GM21381 (cell line): ENCODE measurements around the gene UHRF1.
A peak's percentile ranks its signal among the peaks of the same experiment; 100 is the strongest.
"Not testable (repeated sequence)": the region's sequence is repeated elsewhere in the genome, so short reads cannot be mapped to it uniquely, and the experiment has no call there.

Source experiments
- ATAC-seq: cut with Tn5 transposase; IDR thresholded peaks from one replicate; pipeline ENCODE4 v1.9.1; 2021; ENCODE audit warnings: mild to moderate bottlenecking, moderate library complexity; ENCODE audit not compliant: unreplicated experiment

Gene UHRF1

DNA sequence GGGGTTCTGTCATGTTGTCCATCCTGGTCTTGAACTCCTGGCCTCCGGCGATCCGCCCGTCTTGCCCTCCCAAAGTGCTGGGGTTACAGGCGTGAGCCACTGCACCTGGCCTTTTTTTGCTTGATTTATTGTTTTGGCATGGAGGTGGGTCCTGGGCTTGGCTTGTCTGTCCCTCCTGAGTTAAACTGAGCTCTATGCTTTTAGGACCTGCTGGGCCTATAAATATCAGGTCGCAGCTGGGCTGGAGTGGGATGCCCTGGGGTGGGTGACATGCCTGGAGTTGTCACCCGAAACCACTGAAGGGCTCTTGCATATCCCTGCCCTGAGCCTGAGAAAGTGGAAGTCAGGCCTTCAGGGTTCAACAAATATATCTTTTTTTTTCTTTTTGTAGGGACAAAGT, 12.2 kb upstream of the UHRF1 start:
- ATAC-seq, result no peak

DNA sequence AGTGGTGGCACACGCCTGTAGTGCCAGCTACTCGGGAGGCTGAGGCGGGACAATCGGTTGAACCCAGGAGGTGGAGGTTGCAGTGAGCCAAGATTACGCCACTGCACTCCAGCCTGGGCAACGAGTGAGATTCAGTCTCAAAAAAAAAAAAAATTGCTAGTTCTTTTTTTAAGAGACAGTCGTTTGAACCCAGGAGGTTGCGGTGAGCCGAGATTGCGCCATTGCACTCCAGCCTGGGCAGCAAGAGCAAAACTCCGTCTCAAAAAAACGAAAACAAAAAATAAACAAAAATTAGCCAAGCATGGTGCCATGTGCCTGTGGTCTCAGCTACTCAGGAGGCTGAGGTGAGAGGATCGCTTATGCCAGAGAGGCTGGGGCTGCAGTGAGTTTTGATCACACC, 8.4 kb upstream of the UHRF1 start:
- not testable (repeated sequence) for ATAC-seq

DNA sequence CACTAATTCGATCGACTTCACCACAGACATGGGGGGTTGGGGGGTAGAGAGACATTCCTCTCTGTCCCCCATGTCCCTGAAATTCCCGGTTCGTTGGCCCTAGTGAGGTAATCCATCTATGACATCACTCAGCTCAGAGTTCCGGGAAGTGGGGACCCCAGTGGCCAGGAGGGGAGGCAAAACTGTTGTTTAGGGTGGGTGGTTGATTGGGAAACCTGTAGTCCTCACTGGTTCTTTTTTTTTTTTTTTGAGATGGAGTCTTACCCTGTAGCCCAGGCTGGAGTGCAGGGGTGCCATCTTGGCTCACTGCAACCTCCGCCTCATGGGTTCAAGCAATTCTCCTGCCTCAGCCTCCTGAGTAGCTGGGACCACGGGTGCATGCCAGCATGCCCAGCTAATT, 6.5 kb upstream of the UHRF1 start, which contains the start of gene ARRDC5:
TSS of gene ARRDC5 (minus strand) at position 101 of the 400 bp plus-strand sequence. CDS start at position 30, 71 bp downstream.
- ATAC-seq, result no peak

DNA sequence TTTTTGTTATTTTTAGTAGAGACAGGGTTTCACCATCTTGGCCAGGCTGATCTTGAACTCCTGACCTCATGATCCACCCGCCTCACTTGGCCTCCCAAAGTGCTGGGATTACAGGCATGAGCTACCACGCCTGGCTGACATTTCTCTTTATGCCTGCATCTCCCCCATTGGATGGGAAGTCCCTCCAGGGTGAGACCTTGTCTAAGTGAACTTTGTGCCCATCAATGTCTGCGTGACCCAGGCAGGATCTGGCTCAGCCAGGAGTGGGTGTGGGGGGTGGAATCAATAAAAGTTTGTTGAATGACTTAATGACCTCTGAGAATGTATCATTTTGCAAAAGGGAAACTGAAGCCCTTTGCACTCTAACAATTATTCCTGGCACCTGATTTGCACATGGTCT, 4.8 kb upstream of the UHRF1 start:
- ATAC-seq, result no peak

DNA sequence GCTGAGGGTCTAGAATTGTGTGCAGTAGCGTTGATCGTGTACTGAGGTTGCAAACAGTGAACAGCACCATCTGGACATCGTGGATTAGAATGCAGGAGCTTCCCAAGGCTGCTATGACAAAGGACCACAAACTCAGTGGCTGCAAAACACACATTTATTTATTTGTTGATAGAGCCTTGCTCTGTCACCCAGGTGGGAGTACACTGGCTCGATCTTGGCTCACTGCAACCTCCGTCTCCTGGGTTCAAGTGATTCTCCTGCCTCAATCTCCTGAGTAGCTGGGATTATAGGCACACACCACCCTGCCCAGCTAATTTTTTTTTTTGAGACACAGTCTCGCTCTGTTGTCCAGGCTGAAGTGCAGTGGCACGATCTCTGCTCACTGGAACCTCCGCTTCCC, 2.3 kb upstream of the UHRF1 start:
- ATAC-seq, result no peak

DNA sequence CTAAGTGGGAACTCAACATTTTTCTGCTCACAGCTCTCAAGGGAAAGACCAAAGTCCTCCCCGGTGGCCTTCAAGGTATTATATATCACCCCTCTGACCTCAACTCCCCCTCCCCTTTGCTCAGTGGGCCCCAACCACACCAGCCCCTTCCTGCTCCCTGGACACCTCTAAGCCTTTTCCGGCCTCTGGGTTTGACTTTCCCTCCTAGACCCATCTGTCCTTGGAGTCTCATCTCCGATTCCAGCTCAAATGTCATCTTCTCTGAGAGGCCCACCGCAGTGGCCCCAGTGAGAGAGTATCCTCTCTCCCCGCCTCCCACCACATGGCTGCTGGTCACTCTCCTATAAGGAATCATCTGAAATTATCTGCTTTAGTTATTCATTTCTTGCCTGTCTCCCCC, 941 bp upstream of the UHRF1 start:
- ATAC-seq, result no peak

DNA sequence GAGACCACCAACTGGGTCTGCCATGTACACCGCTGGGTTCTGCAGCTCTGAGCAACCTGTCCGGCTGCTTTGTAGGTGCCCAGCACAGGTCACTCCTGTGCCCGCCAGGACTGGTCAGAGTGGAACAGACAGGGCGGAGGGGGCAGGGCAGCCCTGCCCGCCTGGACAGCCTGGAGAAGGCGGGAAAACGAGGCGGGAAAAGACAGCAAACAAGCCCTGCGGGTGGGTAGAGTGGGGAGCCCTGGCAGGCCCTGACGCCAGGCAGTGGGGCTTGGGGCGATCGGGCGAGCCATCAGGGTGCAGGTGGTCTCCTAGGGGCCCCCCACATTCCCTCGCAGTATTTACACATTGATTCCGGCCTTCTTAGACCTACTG, 533 bp upstream of the UHRF1 start:
- no peak for ATAC-seq

DNA sequence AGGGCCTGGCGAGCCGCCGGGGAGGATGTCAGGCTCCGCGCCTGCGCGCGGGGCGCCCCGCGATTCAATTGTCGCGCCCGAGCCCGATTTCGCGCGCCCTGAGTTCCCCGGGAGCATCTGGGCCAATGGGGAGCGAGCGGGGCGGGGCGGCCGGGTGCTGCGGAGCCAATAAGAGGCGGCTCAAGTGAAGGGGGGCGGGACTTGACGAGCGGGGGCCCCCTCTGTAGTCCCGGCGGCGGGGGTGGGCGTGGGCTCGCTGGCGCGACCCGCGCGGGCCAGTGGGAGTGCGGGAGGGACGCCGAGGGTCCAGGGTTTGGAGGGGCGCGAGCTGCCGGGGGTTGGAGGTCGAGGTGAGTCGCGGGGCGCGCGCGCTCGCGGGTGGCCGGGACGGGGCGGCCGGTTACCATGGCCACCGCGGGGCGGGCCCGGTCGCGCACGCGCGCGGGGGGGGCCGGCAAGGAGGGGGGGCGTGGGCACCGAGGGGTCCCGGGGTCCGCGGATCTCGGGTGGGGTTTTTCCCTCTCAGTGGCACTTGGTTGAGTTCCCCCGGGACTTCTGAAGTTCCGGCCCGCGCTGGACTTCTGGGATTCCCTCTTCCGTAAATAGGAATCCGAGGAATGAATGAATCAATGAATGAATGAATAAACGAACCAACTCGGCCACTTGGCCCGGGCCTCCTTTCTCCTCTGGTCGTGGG, 744 bp downstream of the UHRF1 start:
- peak; percentile 69 for ATAC-seq

DNA sequence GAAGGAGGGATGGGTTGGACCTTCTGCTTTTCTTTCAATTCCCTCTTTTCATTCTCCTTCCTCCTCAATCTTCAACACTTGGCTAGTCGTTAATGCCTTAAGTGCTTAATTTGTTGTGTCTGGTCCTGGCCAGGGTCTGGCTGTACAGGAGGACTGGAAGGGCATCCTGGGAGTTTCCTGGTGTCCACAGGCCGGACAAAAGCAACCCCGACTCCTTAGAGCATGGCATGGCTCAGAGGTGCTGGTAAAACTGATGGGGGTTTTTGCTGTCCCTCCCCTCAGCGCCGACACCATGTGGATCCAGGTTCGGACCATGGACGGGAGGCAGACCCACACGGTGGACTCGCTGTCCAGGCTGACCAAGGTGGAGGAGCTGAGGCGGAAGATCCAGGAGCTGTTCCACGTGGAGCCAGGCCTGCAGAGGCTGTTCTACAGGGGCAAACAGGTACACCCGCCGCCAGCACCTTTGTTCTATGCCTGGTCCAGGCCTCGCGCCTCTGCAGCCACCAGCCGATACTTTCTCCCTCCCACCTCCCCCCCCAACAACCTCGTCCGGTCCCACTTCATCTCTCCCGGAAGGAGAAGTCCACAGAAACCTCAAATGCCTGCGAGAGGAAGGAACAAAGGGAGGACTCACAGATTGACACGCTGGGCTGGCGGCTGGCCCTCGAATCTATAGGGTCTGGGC, 1.4 kb downstream of the UHRF1 start:
- ATAC-seq, result no peak

DNA sequence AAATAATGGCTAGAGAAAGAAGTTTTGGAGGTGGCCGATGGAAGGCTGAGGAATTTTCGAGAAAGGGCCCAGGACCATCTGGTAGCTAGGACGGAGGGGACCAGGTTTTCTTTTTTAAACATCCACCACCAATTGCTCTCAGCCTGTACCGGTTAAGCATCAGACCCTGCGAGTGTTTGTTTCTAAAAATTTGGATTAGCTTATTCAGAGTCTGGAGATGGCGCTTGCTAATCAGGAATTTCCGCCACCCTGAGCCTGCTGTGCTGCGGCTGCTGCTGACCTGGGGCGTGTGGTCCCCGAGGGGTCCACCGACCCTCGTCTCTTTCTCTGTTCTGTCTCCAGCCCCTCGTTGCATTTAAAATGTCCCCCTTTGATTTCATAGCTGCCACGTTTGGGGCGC, 2.0 kb downstream of the UHRF1 start:
- no peak for ATAC-seq

DNA sequence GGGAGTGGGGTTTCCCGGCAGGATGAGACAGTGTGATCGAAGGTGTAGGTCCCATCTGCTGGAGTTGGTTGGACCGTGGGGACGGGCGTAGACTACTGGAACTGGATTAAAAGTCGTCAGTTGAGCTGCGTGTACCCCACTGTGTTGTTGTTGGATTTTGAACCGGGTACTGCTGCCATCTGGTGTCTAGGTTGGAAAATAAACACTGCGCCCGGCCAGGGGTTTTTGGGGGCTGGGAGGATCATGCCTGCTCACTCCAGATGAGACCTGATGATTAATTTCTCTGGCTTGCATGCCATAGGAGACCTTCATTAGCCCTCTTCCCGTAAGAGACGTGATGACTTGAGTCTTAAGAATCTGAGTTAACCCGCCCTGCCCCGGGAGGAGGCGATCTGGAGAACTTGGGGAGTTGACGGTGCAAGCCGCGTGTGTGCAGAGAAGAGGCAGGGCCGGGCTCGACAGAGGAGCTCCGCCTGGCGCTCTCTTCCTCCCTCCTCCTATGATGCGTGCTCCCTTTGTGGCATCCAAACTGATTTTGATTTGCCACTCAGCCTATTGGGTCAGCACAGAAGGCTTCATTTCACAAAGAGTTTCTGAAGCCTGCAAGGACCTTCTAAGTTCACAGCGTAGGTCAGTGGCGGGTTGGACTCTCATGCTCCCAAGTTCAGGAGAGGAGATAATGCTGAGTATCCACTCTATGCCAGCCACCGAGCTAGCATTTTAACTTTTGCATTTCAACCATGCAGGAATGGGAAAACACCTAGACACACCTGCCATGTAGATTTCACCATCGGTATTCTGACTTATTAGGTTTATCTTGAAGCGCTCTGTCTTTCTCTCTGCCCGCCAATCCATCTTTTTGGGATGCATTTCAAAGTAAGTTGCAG, 2.7 kb downstream of the UHRF1 start:
- no peak for ATAC-seq

DNA sequence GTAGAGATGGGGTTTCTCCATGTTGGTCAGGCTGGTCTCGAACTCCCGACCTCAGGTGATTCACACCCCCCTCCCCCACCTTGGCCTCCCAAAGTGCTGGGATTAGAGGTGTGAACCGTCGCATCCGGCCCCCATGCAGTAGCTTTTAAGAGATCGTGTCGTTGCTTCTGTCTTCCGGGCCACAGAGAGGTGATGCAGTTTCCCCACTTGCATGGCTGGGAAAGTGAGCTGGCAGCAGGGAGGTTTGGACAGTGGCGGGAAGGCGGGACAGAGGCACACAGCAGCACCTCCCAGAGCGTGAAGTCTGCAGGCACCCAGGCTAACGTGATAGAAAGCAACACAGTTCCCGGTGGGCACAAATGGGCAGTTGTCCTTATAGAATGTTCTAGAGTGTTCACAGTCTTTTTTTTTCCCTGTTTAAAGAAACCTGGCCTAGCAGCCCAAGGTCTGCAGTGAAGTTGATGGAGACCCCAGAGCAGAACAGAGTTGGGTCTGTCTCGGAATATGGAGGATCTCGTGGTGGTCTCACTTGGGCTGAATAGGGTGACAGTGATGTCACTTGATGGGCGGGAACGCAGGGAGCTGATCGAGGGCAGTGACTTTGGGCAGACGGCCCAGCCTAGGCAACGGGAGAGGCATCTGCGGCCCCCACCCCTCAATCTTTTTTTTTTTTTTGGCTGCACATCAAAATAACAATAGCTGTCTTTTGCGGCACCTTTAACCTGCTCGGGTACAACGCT, 4.9 kb downstream of the UHRF1 start:
- ATAC-seq, result no peak

DNA sequence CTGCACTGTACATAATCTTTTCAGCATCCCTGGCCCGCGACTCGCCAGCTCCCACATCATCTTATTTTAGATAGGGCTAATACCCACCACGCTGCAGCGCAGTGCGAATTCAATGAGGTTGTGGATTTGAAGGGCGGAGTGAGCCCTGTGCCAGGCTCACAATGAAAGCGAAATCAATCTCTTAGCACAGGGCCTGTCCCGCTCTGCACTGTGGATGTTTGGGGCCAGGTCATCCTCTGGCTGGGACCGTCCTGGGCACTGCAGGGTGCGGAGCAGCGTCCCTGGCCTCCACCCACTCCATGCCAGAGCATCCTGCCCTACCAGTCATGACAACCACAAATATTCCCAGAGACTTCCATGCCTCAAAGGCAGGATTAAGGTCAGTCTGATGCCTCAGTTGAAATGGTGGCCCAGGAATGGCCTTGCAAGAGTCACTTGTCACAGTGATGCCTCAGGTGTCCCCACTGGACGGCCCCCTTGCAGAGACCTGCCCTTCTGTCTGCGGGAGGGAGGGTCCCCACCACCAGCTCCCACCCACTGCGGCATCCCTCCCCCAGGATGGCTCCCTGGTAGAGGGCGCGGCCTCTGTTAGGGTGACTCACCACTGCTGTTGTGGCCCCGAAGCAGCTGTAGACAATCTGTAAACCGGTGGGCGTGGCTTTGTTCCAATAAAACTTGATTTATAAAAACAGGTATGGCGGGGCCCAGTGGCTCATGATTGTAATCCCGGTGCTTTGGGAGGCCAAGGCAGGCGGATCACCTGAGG, 5.6 kb downstream of the UHRF1 start:
- no peak for ATAC-seq

DNA sequence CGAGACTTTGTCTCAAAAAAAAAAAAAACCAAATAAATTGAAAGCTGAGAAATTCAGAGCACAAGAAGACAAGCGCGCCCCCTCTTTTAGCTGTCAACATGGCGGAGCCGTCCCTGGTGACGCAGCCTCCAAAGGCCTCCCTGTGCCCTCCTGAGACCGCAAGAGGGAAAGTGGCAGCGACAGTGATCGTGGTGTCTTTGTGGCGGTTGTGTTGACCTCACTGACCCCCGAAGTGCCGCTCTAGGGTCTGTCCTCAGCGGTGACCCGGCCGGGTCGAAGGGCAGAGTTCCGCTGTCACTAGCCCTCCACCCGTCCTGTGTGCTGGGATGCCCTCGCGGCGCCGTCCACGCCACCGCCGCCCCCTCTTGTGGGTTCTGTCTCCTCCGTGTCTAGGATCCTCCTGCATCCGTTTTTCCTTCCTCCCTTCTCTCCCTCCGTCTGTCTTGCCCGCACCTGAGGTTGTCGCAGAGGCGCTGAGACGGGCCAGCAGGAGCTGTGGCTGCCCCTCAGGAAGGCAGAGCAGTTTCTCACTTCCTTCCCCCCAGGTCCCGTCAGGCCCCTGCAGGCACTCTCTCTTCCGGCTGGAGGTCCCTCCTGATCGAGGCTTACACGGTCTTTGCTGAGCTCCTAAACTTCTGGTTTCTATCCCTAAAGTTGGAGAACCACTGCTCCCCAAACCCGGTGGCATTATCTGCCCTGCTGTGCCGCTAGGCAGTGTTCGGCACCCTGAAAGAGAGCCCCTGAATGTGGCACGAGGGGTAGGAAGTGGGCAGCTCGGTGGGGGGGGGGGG, 7.2 kb downstream of the UHRF1 start:
- ATAC-seq, result no peak

DNA sequence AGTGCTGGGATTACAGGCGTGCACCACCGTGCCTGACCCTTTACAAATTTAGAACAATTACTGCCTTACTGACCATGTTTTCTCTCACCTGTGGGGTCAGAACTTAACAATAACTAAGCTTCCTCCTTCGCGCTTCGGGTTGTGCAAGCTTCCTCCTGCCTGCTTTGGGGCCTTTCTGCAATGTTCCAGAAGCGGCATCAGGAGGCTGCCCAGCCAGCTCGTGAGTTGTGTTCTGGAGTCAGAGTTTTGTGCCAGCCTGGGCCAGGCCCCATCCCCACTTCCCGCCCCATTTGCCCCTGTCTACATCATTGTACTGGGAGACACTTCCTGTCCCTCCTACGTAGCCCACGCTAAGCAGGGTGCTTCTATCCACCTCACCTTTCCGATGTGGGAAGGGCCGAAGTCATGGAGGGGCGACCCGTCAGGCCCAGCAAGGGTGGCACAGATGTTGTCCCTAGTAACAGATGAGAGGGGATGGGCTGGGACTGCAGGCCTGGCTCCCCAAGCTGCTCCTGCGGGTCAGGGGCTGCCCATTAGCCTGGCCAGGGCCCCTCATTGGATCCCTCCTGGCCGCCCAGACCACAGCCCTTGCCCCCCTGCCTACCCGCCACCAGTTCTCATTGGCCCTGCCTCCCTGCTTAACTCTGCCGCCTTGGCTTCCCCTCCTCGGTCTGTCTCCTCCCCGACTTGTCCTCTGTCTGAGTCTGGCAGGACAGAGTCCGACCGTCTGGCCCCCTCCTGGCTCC, 13.4 kb downstream of the UHRF1 start:
- ATAC-seq, result no peak

DNA sequence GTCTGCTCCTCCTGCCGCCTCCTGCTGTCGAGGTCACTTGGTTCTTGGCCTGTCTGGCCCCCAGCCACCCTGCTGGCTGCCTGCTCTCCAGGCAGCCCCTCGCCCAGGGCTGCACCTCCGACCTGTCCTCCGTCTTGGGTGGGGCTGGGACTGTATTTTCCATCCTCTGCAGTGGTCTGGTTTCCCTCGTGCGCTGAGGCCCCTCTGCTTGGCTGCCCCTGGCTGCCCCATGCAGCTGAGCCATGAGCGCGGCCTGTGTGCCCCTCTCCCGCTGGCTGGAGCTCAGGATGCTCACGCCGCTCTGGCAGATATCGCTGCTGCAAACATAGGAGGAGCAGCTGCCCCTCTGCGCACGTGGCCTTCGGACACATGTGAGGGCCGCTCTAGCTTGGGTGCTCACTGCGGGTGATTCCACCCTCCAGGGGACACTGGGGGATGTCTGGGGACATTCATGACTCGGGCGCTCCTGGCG, 14.0 kb downstream of the UHRF1 start:
- no peak for ATAC-seq

DNA sequence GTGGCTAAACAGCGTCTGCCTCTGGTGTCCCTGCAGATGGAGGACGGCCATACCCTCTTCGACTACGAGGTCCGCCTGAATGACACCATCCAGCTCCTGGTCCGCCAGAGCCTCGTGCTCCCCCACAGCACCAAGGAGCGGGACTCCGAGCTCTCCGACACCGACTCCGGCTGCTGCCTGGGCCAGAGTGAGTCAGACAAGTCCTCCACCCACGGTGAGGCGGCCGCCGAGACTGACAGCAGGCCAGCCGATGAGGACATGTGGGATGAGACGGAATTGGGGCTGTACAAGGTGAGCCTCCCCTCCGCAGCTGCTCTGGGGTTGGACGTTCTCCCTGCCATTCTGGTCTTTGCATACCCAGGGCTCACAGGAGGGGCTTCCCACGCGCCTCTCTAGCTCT, 19.9 kb downstream of the UHRF1 start:
- ATAC-seq, result no peak

DNA sequence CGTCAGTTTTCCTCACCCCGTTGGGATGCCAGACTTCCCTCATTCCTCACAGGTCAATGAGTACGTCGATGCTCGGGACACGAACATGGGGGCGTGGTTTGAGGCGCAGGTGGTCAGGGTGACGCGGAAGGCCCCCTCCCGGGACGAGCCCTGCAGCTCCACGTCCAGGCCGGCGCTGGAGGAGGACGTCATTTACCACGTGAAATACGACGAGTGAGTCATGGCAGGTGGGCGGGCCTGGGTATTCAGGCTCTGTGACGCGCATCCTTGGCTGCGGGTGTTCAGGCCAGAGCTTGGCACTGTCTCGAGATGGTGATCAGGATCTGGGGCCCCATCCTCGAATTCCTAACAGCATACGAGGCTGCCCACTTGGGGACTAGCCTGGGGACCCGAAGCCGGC, 21.4 kb downstream of the UHRF1 start:
- ATAC-seq, result no peak

DNA sequence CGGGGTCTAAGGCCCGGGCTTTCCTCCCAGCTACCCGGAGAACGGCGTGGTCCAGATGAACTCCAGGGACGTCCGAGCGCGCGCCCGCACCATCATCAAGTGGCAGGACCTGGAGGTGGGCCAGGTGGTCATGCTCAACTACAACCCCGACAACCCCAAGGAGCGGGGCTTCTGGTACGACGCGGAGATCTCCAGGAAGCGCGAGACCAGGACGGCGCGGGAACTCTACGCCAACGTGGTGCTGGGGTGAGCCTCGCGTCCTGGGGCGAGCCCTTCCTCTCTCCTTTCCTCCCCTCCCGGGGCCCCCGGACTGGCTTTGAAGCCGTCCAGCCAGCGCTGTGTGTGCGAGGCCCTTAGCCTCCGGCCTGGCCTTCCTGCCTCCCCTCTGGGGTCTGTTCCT, 23.4 kb downstream of the UHRF1 start:
- no peak for ATAC-seq
